HepG2 (cell line): ENCODE results near the gene ZFAND4. TPM values are rescaled to one million over a fixed set of nuclear protein-coding genes. Genes with fewer than 3 reads are reported as not detected.

Source experiments
- ARID3A ChIP-seq: IDR thresholded peaks from 2 replicates; pipeline ENCODE4 v1.6.1; 2012; ENCODE audit warnings: low read depth, low read length, improper control_type of control experiment
- BRD4 ChIP-seq: sonication (generic); formaldehyde crosslinking; IDR thresholded peaks from 2 replicates; pipeline ENCODE4 v1.4.0; 2020; ENCODE audit warnings: missing genetic modification reagents
- HCFC1 ChIP-seq: fragments of 150-350 bp; IDR thresholded peaks from 2 replicates; pipeline ENCODE4 v1.6.1; 2014; ENCODE audit warnings: low read depth, low read length
- HNF4A ChIP-seq: sonication (generic); formaldehyde crosslinking; IDR thresholded peaks from 2 replicates; pipeline ENCODE4 v1.4.0; 2020; ENCODE audit warnings: missing genetic modification reagents
- HOXA5 ChIP-seq: sonication (generic); formaldehyde crosslinking; IDR thresholded peaks from 2 replicates; pipeline ENCODE4 v1.4.0; 2020; ENCODE audit warnings: missing genetic modification reagents
- IKZF5 ChIP-seq: IDR thresholded peaks from 2 replicates; pipeline ENCODE4 v1.6.1; 2018; ENCODE audit warnings: missing genetic modification reagents, mild to moderate bottlenecking, missing compliant biosample characterization
- MAZ ChIP-seq, 2 experiments: sonication (generic) in 1 of 2; formaldehyde crosslinking in 1 of 2; IDR thresholded peaks; 2 replicates each; pipeline versions ENCODE4 v1.5.0 to v1.6.1; 2012 to 2020; ENCODE audit warnings: low read depth in 2 of 2, mild to moderate bottlenecking in 2 of 2, borderline replicate concordance in 1 of 2, improper control_type of control experiment in 1 of 2, low read length in 1 of 2, missing genetic modification reagents in 1 of 2, moderate library complexity in 1 of 2
- MEF2D ChIP-seq: sonication (generic); formaldehyde crosslinking; IDR thresholded peaks from 2 replicates; pipeline ENCODE4 v1.5.1; 2020; ENCODE audit warnings: mild to moderate bottlenecking, missing genetic modification reagents
- MTF1 ChIP-seq: sonication (generic); formaldehyde crosslinking; IDR thresholded peaks from 2 replicates; pipeline ENCODE4 v1.5.0; 2020; ENCODE audit warnings: missing genetic modification reagents
- NR2F2 ChIP-seq: IDR thresholded peaks from 2 replicates; pipeline ENCODE4 v1.6.1; 2012; ENCODE audit warnings: low read depth, inconsistent platforms, borderline replicate concordance
- TBL1XR1 ChIP-seq: fragments of 150-350 bp; IDR thresholded peaks from 2 replicates; pipeline ENCODE4 v1.6.1; 2014; ENCODE audit warnings: borderline replicate concordance, low read length; ENCODE audit not compliant: partially characterized antibody
- ZMYM3 ChIP-seq: sonication (generic); formaldehyde crosslinking; IDR thresholded peaks from 2 replicates; pipeline ENCODE4 v1.5.1; 2020; ENCODE audit warnings: mild to moderate bottlenecking, missing genetic modification reagents
- ZNF550 ChIP-seq: sonication (generic); formaldehyde crosslinking; IDR thresholded peaks from 2 replicates; pipeline ENCODE4 v1.4.0; 2020; ENCODE audit warnings: mild to moderate bottlenecking, missing genetic modification reagents, borderline replicate concordance
- polyA plus RNA-seq, 8 experiments: library from polyadenylated mRNA; depleted of rRNA in 3 of 8; stranded (reverse) in 7 of 8; unstranded in 1 of 8; fragments of >200 nt; fragmentation: Illumina TruSeq in 4 of 8; extraction: Trizol in 4 of 8; gene quantifications; 2 replicates each; pipeline versions ENCODE4 v1.2.1 to v1.2.3, GENCODE V29; 2011 to 2016; ENCODE audit warnings: low read depth in 4 of 8, missing spikeins in 1 of 8, mixed read lengths in 1 of 8; ENCODE audit not compliant: insufficient read depth in 1 of 8
- total RNA-seq, 5 experiments: library from RNA; depleted of rRNA; stranded (reverse); fragments of >200 nt; fragmentation: Illumina TruSeq; extraction: Trizol; gene quantifications; 2 replicates each; pipeline ENCODE4 v1.2.3, GENCODE V29; 2016; ENCODE audit warnings: low read depth in 1 of 5
- TF ChIP-seq, protein P1 (sequence below): sonication (generic); formaldehyde crosslinking; IDR thresholded peaks from 2 replicates; pipeline ENCODE4 v1.9.0; 2021; ENCODE audit warnings: missing genetic modification reagents, borderline replicate concordance
- TF ChIP-seq, protein P2 (sequence below): sonication (generic); formaldehyde crosslinking; IDR thresholded peaks from 2 replicates; pipeline ENCODE4 v1.4.0; 2020; ENCODE audit warnings: missing genetic modification reagents
- TF ChIP-seq, protein P3 (sequence below): sonication (generic); formaldehyde crosslinking; IDR thresholded peaks from 2 replicates; pipeline ENCODE4 v1.8.1; 2022; ENCODE audit warnings: mild to moderate bottlenecking, missing genetic modification reagents
- TF ChIP-seq, protein P4 (sequence below): sonication (generic); formaldehyde crosslinking; IDR thresholded peaks from 2 replicates; pipeline ENCODE4 v1.5.1; 2020; ENCODE audit warnings: missing genetic modification reagents, mild to moderate bottlenecking, borderline replicate concordance

The ZFAND4 gene
- total and polyA plus RNA-seq, 2 of the 13 experiments (the other 11 are each of a cell fraction or from before 2014, with no cell fraction given) = 2.9 to 9.2 TPM

- TF ChIP-seq HCFC1 (no peak), BRD4 (CRISPR knock-in tag) (no peak; the same call in none of the 2 replicates), HNF4A (peak; percentile 6; the same call in 1 of the 2 replicates), MTF1 (CRISPR knock-in tag) (peak; percentile 73; the same call in 1 of the 2 replicates), ARID3A (no peak), TBL1XR1 (no peak), HOXA5 (CRISPR knock-in tag) (peak; percentile 64; the same call in 1 of the 2 replicates), ZMYM3 (CRISPR knock-in tag) (no peak), ZNF550 (no peak), IKZF5 (CRISPR knock-in tag) (peak; percentile 62), MEF2D (CRISPR knock-in tag) (peak; percentile 68; the same call in 1 of the 2 replicates), MAZ (IDR thresholded peaks at IDR 0.05; ENCODE audit: borderline replicate concordance, low read depth, low read length) (peak; percentile 41), MAZ (CRISPR knock-in tag; IDR thresholded peaks at IDR 0.05; ENCODE audit: low read depth) (peak; percentile 82), NR2F2 (0 out of 2 replicates have a peak, but pooled peaks have one; percentile 8)
- TF ChIP-seq, protein P1, sequence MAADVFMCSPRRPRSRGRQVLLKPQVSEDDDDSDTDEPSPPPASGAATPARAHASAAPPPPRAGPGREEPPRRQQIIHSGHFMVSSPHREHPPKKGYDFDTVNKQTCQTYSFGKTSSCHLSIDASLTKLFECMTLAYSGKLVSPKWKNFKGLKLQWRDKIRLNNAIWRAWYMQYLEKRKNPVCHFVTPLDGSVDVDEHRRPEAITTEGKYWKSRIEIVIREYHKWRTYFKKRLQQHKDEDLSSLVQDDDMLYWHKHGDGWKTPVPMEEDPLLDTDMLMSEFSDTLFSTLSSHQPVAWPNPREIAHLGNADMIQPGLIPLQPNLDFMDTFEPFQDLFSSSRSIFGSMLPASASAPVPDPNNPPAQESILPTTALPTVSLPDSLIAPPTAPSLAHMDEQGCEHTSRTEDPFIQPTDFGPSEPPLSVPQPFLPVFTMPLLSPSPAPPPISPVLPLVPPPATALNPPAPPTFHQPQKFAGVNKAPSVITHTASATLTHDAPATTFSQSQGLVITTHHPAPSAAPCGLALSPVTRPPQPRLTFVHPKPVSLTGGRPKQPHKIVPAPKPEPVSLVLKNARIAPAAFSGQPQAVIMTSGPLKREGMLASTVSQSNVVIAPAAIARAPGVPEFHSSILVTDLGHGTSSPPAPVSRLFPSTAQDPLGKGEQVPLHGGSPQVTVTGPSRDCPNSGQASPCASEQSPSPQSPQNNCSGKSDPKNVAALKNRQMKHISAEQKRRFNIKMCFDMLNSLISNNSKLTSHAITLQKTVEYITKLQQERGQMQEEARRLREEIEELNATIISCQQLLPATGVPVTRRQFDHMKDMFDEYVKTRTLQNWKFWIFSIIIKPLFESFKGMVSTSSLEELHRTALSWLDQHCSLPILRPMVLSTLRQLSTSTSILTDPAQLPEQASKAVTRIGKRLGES (CRISPR knock-in tag) = no peak
- TF ChIP-seq, protein P2, sequence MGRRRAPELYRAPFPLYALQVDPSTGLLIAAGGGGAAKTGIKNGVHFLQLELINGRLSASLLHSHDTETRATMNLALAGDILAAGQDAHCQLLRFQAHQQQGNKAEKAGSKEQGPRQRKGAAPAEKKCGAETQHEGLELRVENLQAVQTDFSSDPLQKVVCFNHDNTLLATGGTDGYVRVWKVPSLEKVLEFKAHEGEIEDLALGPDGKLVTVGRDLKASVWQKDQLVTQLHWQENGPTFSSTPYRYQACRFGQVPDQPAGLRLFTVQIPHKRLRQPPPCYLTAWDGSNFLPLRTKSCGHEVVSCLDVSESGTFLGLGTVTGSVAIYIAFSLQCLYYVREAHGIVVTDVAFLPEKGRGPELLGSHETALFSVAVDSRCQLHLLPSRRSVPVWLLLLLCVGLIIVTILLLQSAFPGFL (CRISPR knock-in tag) = no peak
- TF ChIP-seq, protein P3, sequence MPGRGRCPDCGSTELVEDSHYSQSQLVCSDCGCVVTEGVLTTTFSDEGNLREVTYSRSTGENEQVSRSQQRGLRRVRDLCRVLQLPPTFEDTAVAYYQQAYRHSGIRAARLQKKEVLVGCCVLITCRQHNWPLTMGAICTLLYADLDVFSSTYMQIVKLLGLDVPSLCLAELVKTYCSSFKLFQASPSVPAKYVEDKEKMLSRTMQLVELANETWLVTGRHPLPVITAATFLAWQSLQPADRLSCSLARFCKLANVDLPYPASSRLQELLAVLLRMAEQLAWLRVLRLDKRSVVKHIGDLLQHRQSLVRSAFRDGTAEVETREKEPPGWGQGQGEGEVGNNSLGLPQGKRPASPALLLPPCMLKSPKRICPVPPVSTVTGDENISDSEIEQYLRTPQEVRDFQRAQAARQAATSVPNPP (CRISPR knock-in tag) = peak; percentile 93
- TF ChIP-seq, protein P4, sequence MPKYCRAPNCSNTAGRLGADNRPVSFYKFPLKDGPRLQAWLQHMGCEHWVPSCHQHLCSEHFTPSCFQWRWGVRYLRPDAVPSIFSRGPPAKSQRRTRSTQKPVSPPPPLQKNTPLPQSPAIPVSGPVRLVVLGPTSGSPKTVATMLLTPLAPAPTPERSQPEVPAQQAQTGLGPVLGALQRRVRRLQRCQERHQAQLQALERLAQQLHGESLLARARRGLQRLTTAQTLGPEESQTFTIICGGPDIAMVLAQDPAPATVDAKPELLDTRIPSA (CRISPR knock-in tag) = 0 out of 2 replicates have a peak, but pooled peaks have one; percentile 49
Measured at GRCh38 chr10:45672181-45673073, at the start of gene ZFAND4 (continued).
